ENCODE data around the gene PLPP2. TPM values are rescaled to one million over a fixed set of nuclear protein-coding genes. Genes with fewer than 3 reads are reported as not detected.

Gene PLPP2
- total and polyA plus RNA-seq, 2 of the 4 experiments (the other 2 are of a cell fraction), result 2.3 to 4.2 TPM

DNA sequence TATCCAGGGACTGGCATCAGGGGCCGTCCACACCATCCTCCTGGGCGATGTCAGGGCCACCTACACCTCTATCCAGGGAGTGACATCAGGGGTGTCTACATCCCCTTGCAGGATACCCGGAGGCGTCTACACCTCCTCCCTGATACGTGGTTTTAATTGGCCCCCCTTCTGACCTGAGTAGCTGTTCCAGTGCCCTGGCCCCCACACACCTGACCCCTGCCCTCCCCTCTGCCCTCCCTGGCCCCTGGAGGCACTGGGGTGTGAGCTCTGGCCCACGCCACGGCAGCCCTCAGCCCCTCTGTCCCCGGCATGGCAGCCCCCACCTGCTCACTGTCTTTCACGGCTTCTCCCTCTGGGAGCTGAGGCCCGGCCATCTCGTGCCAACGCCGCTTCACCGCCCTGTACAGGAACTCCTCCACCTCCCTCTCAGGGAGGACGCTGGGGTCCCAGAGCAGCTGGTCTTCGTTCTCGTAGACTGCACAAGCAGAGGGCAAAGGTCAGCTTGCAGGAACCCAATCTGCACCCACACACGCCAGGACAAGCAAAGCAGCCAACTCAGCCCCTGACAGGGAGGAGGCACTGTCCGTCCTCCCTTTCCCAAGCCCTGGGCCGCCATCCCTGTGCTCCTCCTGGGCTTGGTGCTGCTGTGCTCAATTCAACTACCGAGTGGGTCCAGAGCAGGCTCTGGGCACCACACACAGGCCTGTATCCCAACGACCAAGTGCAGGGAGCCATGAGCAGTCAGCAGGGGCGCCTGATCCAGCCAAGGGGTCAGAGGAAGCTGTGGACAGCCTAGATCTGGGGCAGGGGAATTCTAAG, 22.2 kb upstream of the PLPP2 start:
- no peak overlapping the region for H2BK120ac ChIP-seq (ENCODE audit: low read depth, low read length)
- no peak overlapping the region for H3K4me2 ChIP-seq (ENCODE audit: low read depth, low read length)
- H4K20me1 ChIP-seq (ENCODE audit: insufficient read depth, low read length), result peaks cover 60% of the 10 kb centered on the region
- TF ChIP-seq, protein P1, sequence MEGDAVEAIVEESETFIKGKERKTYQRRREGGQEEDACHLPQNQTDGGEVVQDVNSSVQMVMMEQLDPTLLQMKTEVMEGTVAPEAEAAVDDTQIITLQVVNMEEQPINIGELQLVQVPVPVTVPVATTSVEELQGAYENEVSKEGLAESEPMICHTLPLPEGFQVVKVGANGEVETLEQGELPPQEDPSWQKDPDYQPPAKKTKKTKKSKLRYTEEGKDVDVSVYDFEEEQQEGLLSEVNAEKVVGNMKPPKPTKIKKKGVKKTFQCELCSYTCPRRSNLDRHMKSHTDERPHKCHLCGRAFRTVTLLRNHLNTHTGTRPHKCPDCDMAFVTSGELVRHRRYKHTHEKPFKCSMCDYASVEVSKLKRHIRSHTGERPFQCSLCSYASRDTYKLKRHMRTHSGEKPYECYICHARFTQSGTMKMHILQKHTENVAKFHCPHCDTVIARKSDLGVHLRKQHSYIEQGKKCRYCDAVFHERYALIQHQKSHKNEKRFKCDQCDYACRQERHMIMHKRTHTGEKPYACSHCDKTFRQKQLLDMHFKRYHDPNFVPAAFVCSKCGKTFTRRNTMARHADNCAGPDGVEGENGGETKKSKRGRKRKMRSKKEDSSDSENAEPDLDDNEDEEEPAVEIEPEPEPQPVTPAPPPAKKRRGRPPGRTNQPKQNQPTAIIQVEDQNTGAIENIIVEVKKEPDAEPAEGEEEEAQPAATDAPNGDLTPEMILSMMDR (conservative IDR thresholded peaks at IDR 0.05; ENCODE audit: low read depth, low read length), result no peak
- TF ChIP-seq MAZ (IDR thresholded peaks at IDR 0.05; ENCODE audit: borderline replicate concordance, low read depth, low read length), result no peak
- TF ChIP-seq MAFK (IDR thresholded peaks at IDR 0.05; ENCODE audit: low read depth, low read length), result no peak
- no peak for TF ChIP-seq BHLHE40 (IDR thresholded peaks at IDR 0.05; ENCODE audit: low read depth, low read length)
- TF ChIP-seq FOS (IDR thresholded peaks at IDR 0.05; ENCODE audit: low read depth, low read length), result no peak
- no peak for TF ChIP-seq MXI1 (IDR thresholded peaks at IDR 0.05; ENCODE audit: borderline replicate concordance, low read depth, low read length)
- TF ChIP-seq NFE2L2 (IDR thresholded peaks at IDR 0.05; ENCODE audit: low read depth, low read length), result no peak
- no peak for TF ChIP-seq RCOR1 (IDR thresholded peaks at IDR 0.05; ENCODE audit: insufficient replicate concordance, low read length)
- TF ChIP-seq CHD1 (IDR thresholded peaks at IDR 0.05; ENCODE audit: low read depth, low read length), result no peak
- ATAC-seq (ENCODE audit: low read depth) (no peak), DNase-seq (no peak)
- H3K9me3 ChIP-seq (ENCODE audit: control insufficient read depth, insufficient read depth, low read length), result peaks cover 3% of the 10 kb centered on the region; the same call in 1 of the 2 replicates
- ChIA-PET CTCF (no interaction called here), POLR2A (ENCODE audit: unreplicated experiment) (no interaction called here)
- no peak overlapping the region for H2BK15ac ChIP-seq (ENCODE audit: low read depth, low read length)
- no peak overlapping the region for H3K27ac ChIP-seq (ENCODE audit: insufficient read depth, low read length)
- no peak overlapping the region for H2AFZ ChIP-seq (replicated peaks; ENCODE audit: low read length, poor library complexity)
- H3K23ac ChIP-seq (ENCODE audit: low read depth, low read length), result no peak overlapping the region
- H3K18ac ChIP-seq (ENCODE audit: low read depth, low read length), result no peak overlapping the region
- no peak overlapping the region for H3K4me3 ChIP-seq (ENCODE audit: insufficient read depth, low read depth, low read length)
- no peak overlapping the region for H3K14ac ChIP-seq (replicated peaks; ENCODE audit: low read depth, low read length)
- WGBS, 2 experiments (ENCODE audit: extremely low coverage in 2 of 2, insufficient read length in 1 of 2), result 74% methylated on average over 12 of the region's 23 CpGs; no CpG with 5 or more reads in 1 of the 2 experiments
- peaks cover 54% of the 10 kb centered on the region for H3K36me3 ChIP-seq (ENCODE audit: control insufficient read depth, insufficient read depth, low read length)
- intact Hi-C loops (cut with micrococcal nuclease) (no loop called here), dilution Hi-C loops (cut with HindIII; ENCODE audit: low sequenced_read_pairs, unreplicated experiment) (no loop called here), in situ Hi-C loops (cut with MboI; ENCODE audit: low sequenced_read_pairs) (no loop called here)
- no peak overlapping the region for H4K91ac ChIP-seq (ENCODE audit: insufficient read depth, low read depth, low read length)
- no peak overlapping the region for H2BK5ac ChIP-seq (ENCODE audit: low read depth, low read length, poor library complexity, severe bottlenecking)
- no peaks in the 10 kb centered on the region for H3K27me3 ChIP-seq (ENCODE audit: control insufficient read depth, insufficient read depth, low read length)
- H2AK5ac ChIP-seq (ENCODE audit: low read depth, low read length), result no peak overlapping the region
- H3K56ac ChIP-seq (ENCODE audit: extremely low read depth, insufficient read depth, low read length), result no peak overlapping the region
- H4K5ac ChIP-seq (ENCODE audit: low read depth, low read length), result no peak overlapping the region
- peaks cover 11 to 51% of the 10 kb centered on the region in 2 experiments for H3K79me1 ChIP-seq (ENCODE audit: low read depth in 1 of 2, low read length in 2 of 2)
- BruUV-seq (replicated peaks), result no TSS peak
- no peak overlapping the region for H2BK20ac ChIP-seq (ENCODE audit: low read depth, low read length)
- no peak overlapping the region for H3K4ac ChIP-seq (ENCODE audit: low read depth, low read length)
- peaks cover 2% of the 10 kb centered on the region; the same call in 1 of the 2 replicates for H3K9me1 ChIP-seq (ENCODE audit: insufficient read depth, low read length)
- no peak overlapping the region for H2AK9ac ChIP-seq (replicated peaks; ENCODE audit: low read depth, low read length, poor library complexity)
- no peaks in the 10 kb centered on the region for H3K4me1 ChIP-seq (ENCODE audit: control insufficient read depth, insufficient read depth, low read length)
- H4K8ac ChIP-seq (ENCODE audit: low read depth in 2 of 2, low read length in 2 of 2), result no peak overlapping the region
- H3K9ac ChIP-seq (ENCODE audit: low read depth, low read length), result no peak overlapping the region

Data from IMR-90 (cell line).